ENCODE data around the gene TRIP13. TPM values are rescaled to one million over a fixed set of nuclear protein-coding genes. Genes with fewer than 3 reads are reported as not detected.
A peak's percentile ranks its signal among the peaks of the same experiment; 100 is the strongest.

Gene TRIP13
- total and polyA plus RNA-seq, 2 of the 13 experiments (the other 11 are each of a cell fraction or from before 2014, with no cell fraction given) = 13.5 to 33.0 TPM

DNA sequence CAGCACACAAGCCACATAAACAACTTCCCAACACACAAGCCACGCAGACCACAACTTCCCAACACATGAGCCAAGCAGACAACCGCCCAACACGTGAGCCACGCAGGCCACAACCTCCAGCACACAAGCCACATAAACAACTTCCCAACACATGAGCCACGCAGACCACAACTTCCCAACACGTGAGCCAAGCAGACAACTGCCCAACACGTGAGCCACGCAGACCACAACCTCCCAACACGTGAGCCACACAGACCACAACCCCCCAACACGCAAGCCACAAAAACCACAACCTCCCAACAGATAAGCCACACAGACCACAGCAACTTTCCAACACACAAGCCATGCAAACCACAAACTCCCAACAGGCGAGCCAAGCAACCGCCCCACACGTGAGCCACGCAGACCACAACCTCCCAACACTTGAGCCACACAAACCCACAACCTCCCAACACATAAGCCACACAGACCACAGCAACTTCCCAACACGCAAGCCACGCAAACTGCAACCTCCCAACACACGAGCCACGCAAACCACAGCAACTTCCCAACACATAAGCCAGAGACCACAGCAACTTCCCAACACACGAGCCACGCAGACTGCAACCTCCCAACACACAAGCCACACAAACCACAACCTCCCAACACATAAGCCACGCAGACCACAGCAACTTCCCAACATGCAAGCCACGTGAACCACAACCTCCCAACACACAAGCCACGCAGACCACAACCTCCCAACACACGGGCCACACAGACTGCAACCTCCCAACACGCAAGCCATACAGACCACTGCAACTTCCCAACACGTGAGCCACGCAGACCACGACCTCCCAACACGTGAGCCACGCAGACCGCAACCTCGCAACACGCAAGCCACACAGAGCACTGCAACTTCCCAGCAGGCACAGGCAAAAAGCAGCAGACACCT, 10.2 kb upstream of the TRIP13 start:
- Histone ChIP-seq H3K4me1 (ENCODE audit: insufficient read depth, low read length) (no peaks in the 10 kb centered on the region), H2AFZ (ENCODE audit: low read length) (no peak overlapping the region), H3K4me2 (ENCODE audit: low read depth, low read length) (no peak overlapping the region), H3K27ac (ENCODE audit: extremely low read length, insufficient read depth, low read length) (no peak overlapping the region), H3K36me3 (replicated peaks in 1 of 2; ENCODE audit: control insufficient read depth in 1 of 2, insufficient read depth in 2 of 2, low read length in 2 of 2) (peaks cover 32 to 75% of the 10 kb centered on the region in 2 experiments), H3K27me3 (ENCODE audit: control insufficient read depth in 1 of 2, insufficient read depth in 2 of 2, low read length in 2 of 2) (no peaks in the 10 kb centered on the region), H4K20me1 (ENCODE audit: insufficient read depth, low read length) (0 out of 2 replicates have a peak, but pooled peaks cover 2% of the 10 kb centered on the region), H3K9ac (ENCODE audit: insufficient read depth, low read depth, low read length) (no peak overlapping the region), H3K4me3 (replicated peaks in 1 of 3; ENCODE audit: insufficient read depth in 1 of 3, low read depth in 2 of 3, low read length in 3 of 3) (no peak overlapping the region), H3K9me3 (ENCODE audit: low read length) (no peaks in the 10 kb centered on the region), H3K79me2 (ENCODE audit: insufficient read depth, low read length) (peaks cover 8% of the 10 kb centered on the region)
- FAIRE-seq (no peak), DNase-seq (ENCODE audit: low spot score) (no peak), ATAC-seq (no peak)
- TF ChIP-seq AGO2 (optimal IDR thresholded peaks at IDR 0.05; ENCODE audit: low read depth, low read length) = peak; percentile 69
- TF ChIP-seq ZNF839 (CRISPR knock-in tag; IDR thresholded peaks at IDR 0.05; ENCODE audit: borderline replicate concordance) = no peak
- TF ChIP-seq ELF3 (CRISPR knock-in tag; IDR thresholded peaks at IDR 0.05) = no peak
- 0 out of 2 replicates have a peak, but pooled peaks have one; percentile 10 for TF ChIP-seq AKAP8 (CRISPR knock-in tag; IDR thresholded peaks at IDR 0.05)
- 97% methylated on average over 31 of the region's 33 CpGs for WGBS (ENCODE audit: low lambda C conversion rate)
- no TSS peak for BruUV-seq (replicated peaks)
- CTCF ChIA-PET (ENCODE audit: low intra/inter-chr PET ratio, low total read pairs) = no interaction called here
- intact Hi-C loops (cut with micrococcal nuclease; ENCODE audit: unreplicated experiment) (no loop called here), in situ Hi-C loops (cut with HindIII; ENCODE audit: extremely low pct_ligation_motif_present, low pct_unique_long_range_greater_than_20kb) (no loop called here)
- POLR2A ChIA-PET = no interaction called here

DNA sequence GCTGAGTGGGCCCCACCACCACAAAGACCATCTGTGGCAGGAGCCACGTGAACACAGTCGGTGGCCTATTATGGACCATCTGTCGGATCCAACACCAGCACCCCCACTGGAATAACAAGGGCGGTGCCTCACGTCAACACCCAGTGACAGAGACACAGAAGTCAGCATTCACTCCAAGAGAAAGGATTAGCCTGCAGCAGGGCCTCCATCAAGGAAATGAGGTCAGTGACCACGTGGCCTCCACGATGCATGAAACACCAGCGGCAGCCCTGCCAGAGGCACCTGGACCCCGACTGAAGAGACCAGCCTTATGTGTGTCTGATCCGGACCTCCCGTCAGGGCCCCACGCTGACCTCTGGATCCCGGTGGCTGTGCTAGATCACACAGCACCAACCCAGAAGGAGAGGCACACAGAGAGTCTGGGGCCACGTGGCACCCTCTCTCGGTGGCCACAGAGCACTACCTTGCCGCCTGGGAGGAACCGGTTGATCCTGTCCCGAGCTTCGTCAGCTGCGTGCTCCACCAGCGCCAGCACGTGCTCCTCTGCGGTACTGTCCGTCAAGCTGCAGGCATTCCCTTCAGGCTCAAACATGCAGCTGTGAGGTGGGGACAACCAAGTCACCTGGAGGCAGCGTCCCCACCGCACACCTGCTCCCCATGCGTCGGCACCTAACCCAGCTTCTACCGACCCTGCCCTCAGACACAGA, 9.1 kb upstream of the TRIP13 start:
- FAIRE-seq (no peak), ATAC-seq (no peak), DNase-seq (ENCODE audit: low spot score) (no peak)
- CTCF ChIA-PET (ENCODE audit: low intra/inter-chr PET ratio, low total read pairs) = no interaction called here
- Histone ChIP-seq H3K36me3 (replicated peaks in 1 of 2; ENCODE audit: control insufficient read depth in 1 of 2, insufficient read depth in 2 of 2, low read length in 2 of 2) (peaks cover 34 to 79% of the 10 kb centered on the region in 2 experiments), H3K27me3 (ENCODE audit: control insufficient read depth in 1 of 2, insufficient read depth in 2 of 2, low read length in 2 of 2) (no peaks in the 10 kb centered on the region), H4K20me1 (ENCODE audit: insufficient read depth, low read length) (0 out of 2 replicates have a peak, but pooled peaks cover 2% of the 10 kb centered on the region), H3K9ac (ENCODE audit: insufficient read depth, low read depth, low read length) (no peak overlapping the region), H3K4me3 (replicated peaks in 1 of 3; ENCODE audit: insufficient read depth in 1 of 3, low read depth in 2 of 3, low read length in 3 of 3) (no peak overlapping the region), H3K4me1 (ENCODE audit: insufficient read depth, low read length) (no peaks in the 10 kb centered on the region), H2AFZ (ENCODE audit: low read length) (no peak overlapping the region), H3K79me2 (ENCODE audit: insufficient read depth, low read length) (peaks cover 8% of the 10 kb centered on the region), H3K4me2 (ENCODE audit: low read depth, low read length) (no peak overlapping the region), H3K27ac (ENCODE audit: extremely low read length, insufficient read depth, low read length) (no peak overlapping the region), H3K9me3 (ENCODE audit: low read length) (no peaks in the 10 kb centered on the region)
- POLR2A ChIA-PET = no interaction called here
- in situ Hi-C loops (cut with HindIII; ENCODE audit: extremely low pct_ligation_motif_present, low pct_unique_long_range_greater_than_20kb) = no loop called here
- intact Hi-C loops (cut with micrococcal nuclease; ENCODE audit: unreplicated experiment) = no loop called here
- no TSS peak for BruUV-seq (replicated peaks)
- no peak for TF ChIP-seq XBP1 (CRISPR knock-in tag; IDR thresholded peaks at IDR 0.05)
- 96% methylated on average over 17 of the region's 29 CpGs for WGBS (ENCODE audit: low lambda C conversion rate)

All from HepG2 (cell line).